A673 (cell line): Measurements from ENCODE around the gene ARPC2.
"Not testable (repeated sequence)": the region's sequence is repeated elsewhere in the genome, so short reads cannot be mapped to it uniquely, and the experiment has no call there.

Experiments used
- EZH2 ChIP-seq: fragments of 200-600 bp; sonication (generic); IDR thresholded peaks from 2 replicates; pipeline ENCODE4 v1.6.1; 2017; ENCODE audit warnings: borderline replicate concordance, low read depth, mild to moderate bottlenecking, mixed read lengths, antibody characterized with exemption, low read length; ENCODE audit not compliant: poor library complexity, severe bottlenecking
- TF ChIP-seq, protein P1 (sequence below): fragments of 300-800, 200-600 bp; sonication (generic); conservative IDR thresholded peaks from 2 replicates; pipeline ENCODE4 v1.5.1; 2017; ENCODE audit warnings: low read depth, mild to moderate bottlenecking, antibody characterized with exemption, low read length, moderate library complexity, mixed read lengths

DNA sequence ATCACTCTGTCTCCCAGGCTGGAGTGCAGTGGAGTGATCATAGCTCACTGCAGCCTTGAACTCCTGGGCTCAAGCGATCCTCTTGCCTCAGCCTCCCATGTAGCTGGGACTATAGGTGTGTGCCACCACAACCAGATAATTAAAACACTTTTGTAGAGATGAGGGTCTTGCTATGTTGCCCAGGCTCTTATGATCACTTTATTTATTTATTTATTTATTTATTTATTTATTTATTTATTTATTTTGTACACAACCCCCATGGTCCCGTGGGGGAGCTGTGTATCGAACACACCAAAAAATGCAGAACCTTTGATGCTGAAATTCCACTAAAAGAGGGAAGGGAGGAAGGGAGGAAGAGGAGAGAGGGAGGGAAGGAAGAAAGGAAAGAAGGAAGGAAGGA, 45.2 kb upstream of the ARPC2 start:
- not testable (repeated sequence) for TF ChIP-seq EZH2
- TF ChIP-seq, protein P1, sequence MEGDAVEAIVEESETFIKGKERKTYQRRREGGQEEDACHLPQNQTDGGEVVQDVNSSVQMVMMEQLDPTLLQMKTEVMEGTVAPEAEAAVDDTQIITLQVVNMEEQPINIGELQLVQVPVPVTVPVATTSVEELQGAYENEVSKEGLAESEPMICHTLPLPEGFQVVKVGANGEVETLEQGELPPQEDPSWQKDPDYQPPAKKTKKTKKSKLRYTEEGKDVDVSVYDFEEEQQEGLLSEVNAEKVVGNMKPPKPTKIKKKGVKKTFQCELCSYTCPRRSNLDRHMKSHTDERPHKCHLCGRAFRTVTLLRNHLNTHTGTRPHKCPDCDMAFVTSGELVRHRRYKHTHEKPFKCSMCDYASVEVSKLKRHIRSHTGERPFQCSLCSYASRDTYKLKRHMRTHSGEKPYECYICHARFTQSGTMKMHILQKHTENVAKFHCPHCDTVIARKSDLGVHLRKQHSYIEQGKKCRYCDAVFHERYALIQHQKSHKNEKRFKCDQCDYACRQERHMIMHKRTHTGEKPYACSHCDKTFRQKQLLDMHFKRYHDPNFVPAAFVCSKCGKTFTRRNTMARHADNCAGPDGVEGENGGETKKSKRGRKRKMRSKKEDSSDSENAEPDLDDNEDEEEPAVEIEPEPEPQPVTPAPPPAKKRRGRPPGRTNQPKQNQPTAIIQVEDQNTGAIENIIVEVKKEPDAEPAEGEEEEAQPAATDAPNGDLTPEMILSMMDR, result not testable (repeated sequence)
